SK-N-SH (cell line): Measurements from ENCODE around the gene IQSEC3.

ENCODE experiments used
- CHD2 ChIP-seq: fragments of 150-350 bp; IDR thresholded peaks from 2 replicates; pipeline ENCODE4 v1.6.1; 2018; ENCODE audit warnings: low read length; ENCODE audit not compliant: partially characterized antibody
- CTCF ChIP-seq: fragments of 200-600 bp; sonication (generic); IDR thresholded peaks from 2 replicates; pipeline ENCODE4 v1.6.1; 2017; ENCODE audit warnings: antibody characterized with exemption, mild to moderate bottlenecking, moderate library complexity
- MAX ChIP-seq: IDR thresholded peaks from 2 replicates; pipeline ENCODE4 v1.4.0; 2012; ENCODE audit warnings: low read depth
- NRF1 ChIP-seq: IDR thresholded peaks from 2 replicates; pipeline ENCODE4 v1.6.1; 2012; ENCODE audit warnings: low read depth, mild to moderate bottlenecking, low read length
- PBX3 ChIP-seq: IDR thresholded peaks from 2 replicates; pipeline ENCODE4; 2012
- POLR2AphosphoS5 ChIP-seq: IDR thresholded peaks from 2 replicates; pipeline ENCODE4 v1.6.1; 2012; ENCODE audit warnings: low read depth, low read length
- REST ChIP-seq: IDR thresholded peaks from 2 replicates; pipeline ENCODE4 v1.6.1; 2012; ENCODE audit warnings: mild to moderate bottlenecking, low read depth, low read length, moderate library complexity
- USF2 ChIP-seq: fragments of 150-350 bp; IDR thresholded peaks from 2 replicates; pipeline ENCODE4 v1.6.1; 2017; ENCODE audit warnings: antibody characterized with exemption, low read length, low read depth, borderline replicate concordance

- TF ChIP-seq CTCF = no peak
- TF ChIP-seq NRF1 = no peak
- TF ChIP-seq CHD2 = no peak
- TF ChIP-seq USF2 = no peak
- no peak for TF ChIP-seq POLR2AphosphoS5
- TF ChIP-seq PBX3 = no peak
- no peak for TF ChIP-seq MAX
- no peak for TF ChIP-seq REST
Observed at GRCh38 chr12:174124-174523, 107.6 kb downstream of the IQSEC3 start.
